GM10847 (cell line): ENCODE results near the gene GALNT8.

Source experiments
- POLR2A ChIP-seq: IDR thresholded peaks from 2 replicates; pipeline ENCODE4 v1.6.1; 2011; ENCODE audit not compliant: insufficient read length; ENCODE audit errors: extremely low read depth

GALNT8 gene

GRCh38 chr12:4719821-4720636, at the start of gene GALNT8:
Gene GALNT8 (plus strand): TSS chr12:4720400. CDS start chr12:4720678, 278 bp downstream.
- no peak for TF ChIP-seq POLR2A

- TF ChIP-seq POLR2A = no peak
Measured at GRCh38 chr12:4679711-4680110, 40.5 kb upstream of the GALNT8 start.

DNA sequence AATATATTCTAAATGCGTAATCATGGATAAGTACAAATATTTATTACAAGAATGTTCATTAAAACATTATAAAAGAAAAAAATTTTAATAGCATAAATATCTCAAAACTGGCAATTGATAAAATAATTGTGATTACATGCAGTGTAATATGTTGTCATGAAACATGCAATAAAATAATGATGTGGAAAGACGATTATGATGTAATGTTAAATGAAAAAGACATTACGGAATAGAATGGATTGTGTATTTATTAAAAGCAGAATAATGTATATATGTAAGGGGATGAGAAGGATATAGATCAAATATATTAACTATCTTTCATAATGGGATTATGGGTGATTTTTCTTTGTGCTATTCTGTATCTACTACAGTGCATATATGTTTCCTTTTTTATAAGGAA, 38.5 kb upstream of the GALNT8 start:
- no peak for TF ChIP-seq POLR2A

- no peak for TF ChIP-seq POLR2A
Measured at GRCh38 chr12:4685317-4685716, 34.9 kb upstream of the GALNT8 start.

DNA sequence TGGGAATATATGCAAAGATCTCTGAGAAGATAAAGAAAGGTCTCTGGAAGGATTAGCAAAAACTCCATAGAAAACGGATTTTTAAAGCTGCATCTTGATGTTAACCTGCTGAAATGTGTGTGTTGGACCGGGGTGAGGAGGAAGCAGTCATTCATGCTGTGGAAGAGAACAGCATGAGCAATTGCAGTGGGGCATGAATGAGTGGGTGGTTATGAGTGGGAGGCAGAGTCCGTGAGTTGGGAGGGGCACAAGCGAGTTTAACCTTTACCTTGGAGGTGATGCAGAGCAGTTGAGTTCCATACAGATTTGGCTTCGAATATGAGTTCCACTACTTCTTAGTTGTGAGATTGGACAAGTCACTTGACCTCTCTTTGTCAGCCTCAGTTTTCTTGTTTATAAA, 29.4 kb upstream of the GALNT8 start:
- no peak for TF ChIP-seq POLR2A

DNA sequence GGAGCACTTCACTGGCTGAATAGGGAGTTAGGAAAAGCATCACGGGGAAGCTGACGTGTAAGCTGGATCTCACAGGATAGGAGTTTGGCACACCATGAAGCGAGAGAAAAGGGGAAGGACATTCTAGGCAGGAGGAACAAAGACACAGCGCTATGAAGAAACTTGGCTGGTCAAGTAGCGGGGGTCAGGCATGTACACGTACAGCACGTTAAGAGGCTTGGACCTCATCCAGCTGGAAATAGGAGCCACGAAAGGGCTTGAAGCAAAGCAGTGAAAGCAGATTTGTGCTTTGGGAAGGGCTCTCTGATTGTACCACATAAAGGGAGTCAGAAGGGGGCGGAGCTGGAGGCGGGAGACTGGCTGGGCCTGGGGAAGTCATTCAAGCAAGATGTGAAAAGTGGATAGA, 19.6 kb upstream of the GALNT8 start:
- no peak for TF ChIP-seq POLR2A

DNA sequence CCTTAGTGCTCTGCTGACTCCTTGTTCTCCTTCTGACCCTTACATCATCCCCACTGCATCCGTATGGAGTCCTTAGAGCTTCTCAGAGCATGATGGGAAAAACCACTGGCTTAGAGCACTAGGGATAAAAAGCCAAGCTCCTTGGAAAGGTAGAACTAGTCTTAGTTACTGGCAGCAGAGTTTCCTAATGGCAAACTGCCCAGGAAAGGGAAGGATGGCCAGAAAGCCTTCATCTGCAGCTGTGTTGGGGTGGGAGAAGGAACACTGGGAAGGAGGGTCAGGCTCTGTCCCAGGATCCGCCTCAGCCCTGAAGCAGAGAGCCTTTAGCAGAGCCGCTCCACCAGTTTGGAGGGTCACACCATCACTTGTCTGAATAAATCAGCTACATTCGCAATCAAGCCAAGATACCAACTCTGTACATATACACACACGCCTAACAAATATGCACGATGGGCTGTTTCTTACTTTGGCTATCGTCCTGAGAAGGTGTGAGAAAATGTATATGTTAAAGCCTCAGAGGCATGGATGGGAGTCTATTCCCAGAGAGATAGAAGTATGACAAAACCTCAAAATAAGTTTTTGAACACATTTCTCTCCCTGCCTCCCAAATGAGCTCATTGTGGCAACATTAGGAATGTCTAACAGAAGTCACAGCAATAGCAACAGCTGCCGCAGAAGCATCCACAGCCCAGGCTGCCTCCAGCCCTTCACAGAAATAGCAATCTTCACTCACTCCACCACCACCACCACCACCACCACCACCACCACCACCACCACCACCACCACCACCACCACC, 18.6 kb upstream of the GALNT8 start:
- no peak for TF ChIP-seq POLR2A

DNA sequence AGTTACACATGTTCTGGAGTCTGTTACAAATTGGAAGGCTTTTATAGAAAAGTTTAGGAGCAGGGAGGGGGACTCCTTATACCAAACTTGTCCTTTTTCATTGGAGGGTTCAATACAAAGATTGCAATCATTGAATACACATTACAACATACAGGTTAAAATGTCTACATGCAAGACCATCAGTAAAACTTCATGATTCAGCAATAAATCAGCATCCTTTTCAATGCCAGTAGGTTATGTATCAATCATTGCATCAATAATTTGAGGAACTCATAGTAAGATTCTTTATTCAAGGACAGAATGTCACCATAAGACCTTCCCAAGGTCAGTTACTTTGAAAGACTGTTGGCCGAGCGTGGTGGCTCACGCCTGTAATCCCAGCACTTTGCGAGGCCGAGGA, 16.5 kb upstream of the GALNT8 start:
- TF ChIP-seq POLR2A = no peak

- TF ChIP-seq POLR2A = no peak
Measured at GRCh38 chr12:4705824-4706223, 14.4 kb upstream of the GALNT8 start.

DNA sequence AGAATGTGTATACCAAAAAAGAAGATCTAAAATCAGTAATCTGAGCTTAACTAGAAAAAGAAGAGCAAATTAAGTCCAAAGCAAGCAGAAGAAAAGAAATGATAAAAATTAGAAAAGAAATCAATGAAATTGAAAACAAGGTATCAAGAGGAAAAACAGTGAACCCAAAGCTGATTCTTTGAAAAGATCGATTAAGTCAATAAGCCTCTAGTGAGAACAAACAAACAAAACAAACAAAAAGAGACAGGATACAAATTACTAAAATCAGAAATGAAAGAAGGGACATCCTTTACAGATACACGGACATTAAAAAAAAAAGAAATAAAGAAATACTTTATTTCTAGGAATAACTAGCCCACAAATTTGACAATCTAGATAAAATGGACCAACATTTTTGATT, 12.9 kb upstream of the GALNT8 start:
- no peak for TF ChIP-seq POLR2A

- no peak for TF ChIP-seq POLR2A
Measured at GRCh38 chr12:4710113-4710512, 10.1 kb upstream of the GALNT8 start.

DNA sequence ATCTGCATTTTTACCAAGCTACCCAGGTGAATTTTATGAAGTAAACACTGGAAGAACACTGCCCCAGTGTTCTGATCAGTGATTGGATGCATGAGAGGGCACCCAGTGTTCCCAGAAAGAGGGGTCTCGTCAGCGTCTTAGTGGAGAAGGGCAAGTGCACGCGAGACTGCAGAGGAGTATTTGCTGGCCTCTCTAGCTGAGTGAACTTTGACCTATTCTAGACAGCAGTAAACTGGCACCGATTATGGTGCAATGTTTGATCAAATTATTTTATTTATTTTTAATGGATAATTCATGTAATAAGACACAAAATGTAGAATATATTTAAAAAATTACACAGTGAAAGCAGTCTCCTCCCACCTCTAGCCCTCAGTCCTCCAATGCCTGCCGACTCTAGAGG, 5.3 kb upstream of the GALNT8 start:
- no peak for TF ChIP-seq POLR2A

DNA sequence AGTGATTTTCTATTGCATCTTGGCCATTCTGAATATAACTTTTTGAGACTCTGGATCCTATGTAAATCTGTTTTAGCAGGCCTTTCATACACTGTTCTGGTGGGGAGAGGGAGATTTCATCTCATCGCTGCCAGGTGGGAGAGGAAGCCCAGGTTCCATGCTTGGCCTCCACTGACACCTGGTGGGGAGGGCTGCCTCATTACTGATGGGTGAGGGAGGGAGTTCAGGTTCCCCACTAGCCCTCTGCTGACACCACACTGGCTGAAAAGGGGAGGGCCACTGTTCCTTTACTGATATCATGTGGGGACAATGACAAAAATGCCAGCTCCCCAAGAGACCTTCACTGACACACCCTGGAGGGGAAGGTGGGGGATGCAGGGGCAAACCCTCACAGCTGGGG, 2.4 kb upstream of the GALNT8 start:
- no peak for TF ChIP-seq POLR2A

DNA sequence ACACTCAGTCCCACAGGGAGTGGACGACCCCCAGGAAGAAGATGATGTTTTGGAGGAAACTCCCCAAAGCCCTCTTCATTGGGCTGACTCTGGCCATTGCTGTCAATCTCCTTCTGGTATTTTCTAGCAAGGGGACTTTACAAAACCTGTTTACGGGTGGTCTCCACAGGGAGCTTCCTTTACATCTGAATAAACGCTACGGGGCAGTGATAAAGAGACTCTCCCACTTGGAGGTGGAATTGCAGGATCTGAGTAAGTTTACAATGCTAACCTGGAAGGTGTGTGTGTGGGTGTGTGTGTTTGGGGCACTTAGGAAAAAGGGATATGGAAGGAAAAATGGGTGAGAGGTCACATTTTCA, 416 bp downstream of the GALNT8 start:
- TF ChIP-seq POLR2A = no peak

- no peak for TF ChIP-seq POLR2A
Measured at GRCh38 chr12:4723226-4723625, 3.0 kb downstream of the GALNT8 start.

- no peak for TF ChIP-seq POLR2A
Measured at GRCh38 chr12:4725057-4725456, 4.9 kb downstream of the GALNT8 start.
